Stimulated activated CD4-positive, alpha-beta T cell treated with anti-CD3 and anti-CD28 coated beads, Interleukin-1b, Interleukin-23, amount 100 ng/mL, for 48 hours (primary cell): ENCODE results near the gene HHIPL1.

Experiments
- DNase-seq: peaks from one replicate; pipeline ENCODE4 v3.0.0-alpha.2; 2020

The HHIPL1 gene

GRCh38 chr14:99644723-99645544 lies at the start of gene HHIPL1:
Gene HHIPL1 (plus strand): TSS chr14:99645129. CDS start chr14:99645208, 79 bp downstream.
- no peak for DNase-seq

DNA sequence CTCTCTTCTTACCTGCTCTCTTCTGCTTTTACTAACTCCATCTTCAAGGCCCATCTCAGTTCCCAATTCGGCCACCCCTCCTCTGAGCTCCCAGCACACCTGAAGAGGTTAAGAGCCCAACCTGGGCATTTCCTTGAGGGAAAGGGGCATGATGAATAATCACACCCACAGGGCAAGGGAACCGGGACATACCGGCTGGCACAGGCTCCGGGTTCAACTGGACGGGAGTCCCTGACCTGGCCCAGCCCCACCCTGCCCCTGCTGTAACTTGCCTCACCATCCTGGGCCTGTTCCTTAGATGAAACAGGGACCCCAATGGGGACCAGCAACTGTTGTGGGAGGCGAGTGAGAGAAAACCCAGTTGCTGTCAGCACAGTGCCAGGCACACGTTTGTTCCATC lies 49.4 kb upstream of the HHIPL1 start:
- DNase-seq: no peak

DNA sequence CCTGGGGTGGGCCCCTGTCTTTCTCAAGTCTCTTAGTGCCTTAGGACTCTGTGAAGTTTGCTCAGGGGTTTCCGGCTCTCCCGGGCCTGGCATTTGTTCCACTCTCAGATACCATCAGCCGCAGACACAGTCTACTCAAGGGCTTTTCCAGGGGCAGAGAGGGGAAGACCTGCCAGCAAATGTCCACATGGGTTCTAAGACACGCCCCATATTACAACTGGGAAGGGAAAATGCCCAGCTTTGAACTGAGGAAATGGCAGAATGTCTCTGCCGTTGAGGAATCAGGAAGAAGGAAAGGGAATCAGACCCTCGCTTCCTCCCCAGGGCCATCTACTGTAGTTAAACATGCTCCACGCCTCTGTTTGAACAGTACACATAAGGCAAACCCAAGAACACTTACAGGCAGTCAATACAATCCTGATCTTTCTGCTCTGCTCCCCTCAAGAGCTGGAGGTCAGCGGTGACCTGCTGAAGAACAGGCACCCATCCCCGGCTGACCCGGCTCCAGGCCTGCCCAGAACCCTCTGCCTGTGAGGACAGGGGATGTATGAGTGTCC lies 48.8 kb upstream of the HHIPL1 start:
- DNase-seq: no peak

- DNase-seq: no peak
Measured at GRCh38 chr14:99596772-99597171, 48.2 kb upstream of the HHIPL1 start.

DNA sequence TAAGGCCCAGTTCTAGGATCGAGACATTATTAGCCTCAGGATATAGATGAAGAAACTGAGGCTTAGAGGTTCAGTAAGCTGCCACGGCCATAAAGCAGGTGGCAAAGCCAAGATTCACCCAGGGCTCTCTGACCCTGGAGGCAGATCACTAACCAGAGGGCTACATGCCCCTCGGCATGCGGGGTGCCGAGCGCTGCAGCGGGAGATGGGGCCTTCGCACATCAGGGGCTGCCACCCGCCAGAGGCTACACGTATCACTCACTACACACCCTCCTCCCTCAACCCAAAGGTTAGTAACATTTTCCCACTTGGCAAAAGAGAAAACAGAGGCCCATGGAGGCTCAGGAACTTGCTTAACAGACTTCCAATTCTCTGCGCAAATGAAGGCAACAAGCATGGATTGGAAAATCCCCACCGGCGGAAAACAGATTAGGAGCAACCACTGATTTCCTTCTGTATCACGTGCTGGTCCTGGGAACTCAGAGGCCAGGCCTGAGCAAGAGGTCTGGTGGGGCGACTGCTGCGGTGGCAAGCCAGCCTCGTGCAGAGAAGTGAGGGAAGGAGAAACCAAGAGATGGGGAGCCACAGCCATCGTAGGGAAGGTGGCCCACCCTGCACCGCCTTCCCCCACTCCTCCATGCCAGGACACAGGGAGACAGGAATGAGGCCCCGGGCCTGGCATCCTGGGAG lies 46.9 kb upstream of the HHIPL1 start:
- no peak for DNase-seq

- no peak for DNase-seq
Measured at GRCh38 chr14:99598774-99599173, 46.2 kb upstream of the HHIPL1 start.

GRCh38 chr14:99599393-99599792 lies 45.5 kb upstream of the HHIPL1 start:
- no peak for DNase-seq

DNA sequence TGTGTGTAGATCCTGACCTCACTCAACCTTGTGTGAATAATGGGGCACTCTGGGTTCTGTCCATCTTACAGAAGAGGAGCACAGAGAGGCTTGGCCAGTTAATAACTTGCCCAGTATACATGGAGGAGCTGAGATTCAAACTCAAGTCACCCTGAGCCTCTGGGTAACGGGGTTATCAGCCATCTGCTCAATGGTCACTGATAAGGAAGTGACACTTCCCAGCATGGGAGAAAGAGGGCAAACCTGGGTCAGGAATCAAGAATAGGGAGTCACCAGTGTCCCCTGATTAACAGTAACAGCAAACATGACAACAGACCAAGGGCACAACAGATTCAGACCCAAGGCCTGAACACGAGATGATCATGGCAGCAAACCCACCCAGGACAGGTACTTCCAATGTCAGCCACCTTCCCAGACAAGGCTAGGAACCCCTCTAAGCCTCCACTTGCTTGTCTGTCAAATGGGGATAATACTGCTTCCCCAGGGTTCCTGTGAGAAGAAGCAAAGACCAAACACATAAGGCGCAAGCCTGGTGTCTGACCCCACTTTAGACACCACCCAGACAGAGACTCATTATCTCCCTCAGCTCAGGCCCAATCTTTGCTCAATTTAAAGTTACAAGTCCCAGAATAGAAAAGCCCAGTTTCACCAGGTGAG lies 44.6 kb upstream of the HHIPL1 start:
- no peak for DNase-seq

DNA sequence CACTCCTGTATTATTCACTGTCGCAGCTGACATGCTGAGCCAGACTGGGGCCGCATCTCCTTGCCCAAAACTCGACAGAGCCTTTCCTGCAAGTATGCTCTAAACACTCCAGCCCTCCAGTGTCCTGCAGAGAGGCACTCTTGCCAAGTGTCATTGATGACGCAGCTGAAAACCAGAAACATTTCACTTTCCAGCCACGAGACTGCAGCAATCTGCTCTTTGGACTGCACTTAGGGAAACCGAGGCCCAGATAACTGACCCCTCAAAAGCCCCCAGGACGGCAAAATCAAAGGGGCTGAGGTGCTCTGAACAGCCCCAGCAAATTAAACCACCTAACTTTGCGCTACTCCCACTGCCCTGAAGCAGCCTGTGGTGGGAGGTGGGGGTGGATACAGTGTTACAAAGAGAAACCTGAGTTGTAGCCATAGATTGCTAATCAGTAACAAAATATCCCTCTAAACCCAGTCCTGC lies 43.5 kb upstream of the HHIPL1 start:
- no peak for DNase-seq

- DNase-seq: no peak
Measured at GRCh38 chr14:99602054-99602787, 42.7 kb upstream of the HHIPL1 start.

GRCh38 chr14:99602788-99603415 lies 42.0 kb upstream of the HHIPL1 start:
- DNase-seq: no peak

DNA sequence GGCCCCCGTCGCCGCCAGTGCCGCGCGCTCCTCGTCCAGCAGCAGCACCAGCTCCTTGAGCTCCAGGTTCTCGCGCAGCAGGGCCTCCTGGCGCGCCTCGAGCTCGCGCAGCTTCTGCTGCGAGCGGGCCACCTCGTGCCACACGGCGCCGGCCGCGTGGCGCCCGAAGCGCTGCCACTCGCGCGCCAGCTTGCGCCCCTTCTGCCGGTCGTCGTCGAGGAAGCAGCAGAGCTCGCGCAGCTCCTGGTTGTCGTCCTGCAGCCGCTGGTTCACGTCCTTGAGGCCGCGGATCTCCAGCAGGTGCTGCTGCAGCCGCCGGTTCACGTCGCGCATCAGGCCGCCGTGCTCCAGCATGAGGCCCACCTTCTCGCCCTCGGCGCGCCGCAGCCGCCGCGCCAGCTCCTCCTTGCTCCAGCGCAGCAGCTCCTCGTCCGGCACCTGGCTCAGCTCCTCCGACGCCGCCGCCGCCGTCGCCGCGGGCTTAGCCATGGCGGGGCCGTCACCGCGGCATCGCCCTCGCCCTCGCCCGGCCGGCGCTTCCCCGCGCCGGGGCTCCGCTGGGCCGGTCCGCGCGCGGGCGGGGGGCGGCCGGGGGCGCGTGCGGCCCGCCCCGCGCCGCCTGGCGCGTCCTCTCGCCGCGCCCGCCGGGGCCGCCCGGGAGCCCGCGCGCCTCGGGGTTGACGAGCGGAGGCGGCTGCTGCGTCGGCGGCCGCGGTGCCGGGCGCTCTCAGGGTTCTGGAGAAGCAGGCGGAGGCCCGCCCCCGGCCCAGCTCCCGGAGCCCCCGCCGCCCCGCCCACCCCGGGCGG lies 41.3 kb upstream of the HHIPL1 start, which contains the start of gene CCDC85C:
Gene CCDC85C, minus strand, starts transcription at position 737 of the 807 bp plus-strand sequence. Its CDS starts 248 bp downstream, at position 489.
- DNase-seq: peak; percentile 50

DNA sequence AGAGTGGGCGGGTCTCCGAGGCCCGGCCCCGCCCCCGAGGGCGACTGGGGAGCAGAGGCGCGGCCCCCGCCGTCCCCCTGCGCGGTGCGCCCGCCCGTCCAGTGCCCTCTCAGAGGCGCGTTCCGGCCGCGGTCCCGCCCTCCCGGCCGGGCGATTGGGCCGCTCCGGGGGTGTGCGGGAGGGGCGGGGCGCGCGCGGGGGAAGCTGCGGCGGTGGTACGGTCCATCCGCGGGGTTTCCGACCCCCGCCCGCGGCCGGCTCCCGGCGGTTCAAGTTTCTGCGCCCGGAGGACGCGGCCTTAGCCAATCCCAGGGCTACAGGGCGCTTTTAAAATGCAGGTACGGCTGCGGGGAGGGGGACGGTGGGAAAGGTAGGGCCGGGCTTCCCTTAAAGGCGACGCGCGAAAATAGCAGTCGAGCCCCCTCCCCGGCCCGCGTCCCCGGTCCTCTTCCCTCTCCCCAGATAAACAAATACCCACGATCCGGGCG lies 40.6 kb upstream of the HHIPL1 start:
- DNase-seq: peak; percentile 92

- DNase-seq: no peak
Measured at GRCh38 chr14:99604766-99605298, 40.1 kb upstream of the HHIPL1 start.

GRCh38 chr14:99605299-99605961 lies 39.5 kb upstream of the HHIPL1 start:
- peak; percentile 77 for DNase-seq

- no peak for DNase-seq
Measured at GRCh38 chr14:99606359-99606758, 38.6 kb upstream of the HHIPL1 start.

- no peak for DNase-seq
Measured at GRCh38 chr14:99608591-99608990, 36.3 kb upstream of the HHIPL1 start.

- DNase-seq: no peak
Measured at GRCh38 chr14:99609245-99610170, 35.4 kb upstream of the HHIPL1 start.

GRCh38 chr14:99611646-99612045 lies 33.3 kb upstream of the HHIPL1 start:
- DNase-seq: no peak
